BLaER1 treated with 17β-estradiol and CSF1 and Interleukin-3, amounts not matched to agents 10 nM and 100 nM (cell line): ENCODE data around the gene HSD17B3.
A peak's percentile ranks its signal among the peaks of the same experiment; 100 is the strongest.
"Not testable (repeated sequence)": the region's sequence is repeated elsewhere in the genome, so short reads cannot be mapped to it uniquely, and the experiment has no call there.

ENCODE experiments used
- H3K27ac ChIP-seq, 11 experiments: shearing (Covaris generic); formaldehyde crosslinking; 2 replicates each; pipeline ENCODE4 v1.8.1; 2022
- H3K27me3 ChIP-seq, 11 experiments: shearing (Covaris generic); formaldehyde crosslinking; 2 replicates each; pipeline ENCODE4 v1.8.1; 2022
- H3K36me3 ChIP-seq, 11 experiments: shearing (Covaris generic); formaldehyde crosslinking; 2 replicates each; pipeline ENCODE4 v1.8.1; 2022
- H3K4me1 ChIP-seq, 10 experiments: shearing (Covaris generic); formaldehyde crosslinking; 2 replicates each; pipeline ENCODE4 v1.8.1; 2022
- H3K4me2 ChIP-seq, 11 experiments: shearing (Covaris generic); formaldehyde crosslinking; 2 replicates each; pipeline ENCODE4 v1.8.1; 2022
- H3K4me3 ChIP-seq, 10 experiments: shearing (Covaris generic); formaldehyde crosslinking; 2 replicates each; pipeline ENCODE4 v1.8.1; 2022
- H3K9ac ChIP-seq, 11 experiments: shearing (Covaris generic); formaldehyde crosslinking; 2 replicates each; pipeline ENCODE4 v1.8.1; 2022
- H3K9me3 ChIP-seq, 11 experiments: shearing (Covaris generic); formaldehyde crosslinking; replicated peaks in 1 of 11; 2 replicates each; pipeline ENCODE4 v1.8.1; 2022
- H4K20me1 ChIP-seq, 11 experiments: shearing (Covaris generic); formaldehyde crosslinking; 2 replicates each; pipeline ENCODE4 v1.8.1; 2022
- Cebpa-rat ChIP-seq, 11 experiments: shearing (Covaris generic); IDR thresholded peaks; 2 replicates each; pipeline ENCODE4 v1.8.1; 2022

HSD17B3 gene

DNA sequence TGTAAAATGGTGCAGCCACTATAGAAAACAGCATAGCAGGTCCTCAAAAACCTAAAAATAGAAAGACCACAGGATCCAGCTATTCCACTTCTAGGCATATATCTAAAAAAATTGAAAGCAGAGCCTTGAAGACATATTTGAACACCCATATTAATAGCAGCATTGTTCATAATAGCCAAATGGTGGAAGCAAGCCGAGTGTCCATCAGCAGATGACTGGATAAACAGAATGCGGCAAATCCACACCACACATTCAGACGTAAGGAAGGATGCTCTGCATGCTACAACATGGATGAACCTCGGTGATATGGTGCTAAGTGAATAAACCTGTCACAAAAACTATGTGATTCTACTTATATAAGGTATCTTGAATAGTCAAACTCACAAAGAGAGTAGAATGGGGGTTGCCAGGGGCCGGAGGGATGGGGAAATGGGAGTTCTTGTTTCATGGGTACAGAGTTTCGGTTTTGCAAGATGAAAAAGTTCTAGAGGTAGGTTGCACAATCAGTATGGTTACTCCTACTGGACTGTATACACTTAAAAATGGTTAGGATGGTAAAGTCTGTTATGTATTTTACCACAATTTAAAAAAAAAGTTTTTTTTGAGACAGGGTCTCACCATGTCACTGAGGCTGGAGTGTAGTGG is 17.1 kb upstream of the HSD17B3 start:
- H3K4me2 ChIP-seq = no peak overlapping the region
- H3K4me3 ChIP-seq = no peak overlapping the region
- no peak overlapping the region for H3K27ac ChIP-seq
- peaks cover 0 to 8% (median 0%) of the 10 kb centered on the region in 10 experiments; a peak in 1 of 20 replicates for H3K4me1 ChIP-seq
- H3K9ac ChIP-seq = no peak overlapping the region
- H3K36me3 ChIP-seq = no peaks in the 10 kb centered on the region
- peaks cover 2 to 3% (median 2%) of the 10 kb centered on the region in 11 experiments; a peak in 20 of 22 replicates for H3K9me3 ChIP-seq
- peak in 1 of 11 experiments; percentile 12; a peak in 1 of 22 replicates for TF ChIP-seq Cebpa-rat (IDR thresholded peaks at IDR 0.05)
- H4K20me1 ChIP-seq = no peaks in the 10 kb centered on the region
- no peaks in the 10 kb centered on the region for H3K27me3 ChIP-seq

DNA sequence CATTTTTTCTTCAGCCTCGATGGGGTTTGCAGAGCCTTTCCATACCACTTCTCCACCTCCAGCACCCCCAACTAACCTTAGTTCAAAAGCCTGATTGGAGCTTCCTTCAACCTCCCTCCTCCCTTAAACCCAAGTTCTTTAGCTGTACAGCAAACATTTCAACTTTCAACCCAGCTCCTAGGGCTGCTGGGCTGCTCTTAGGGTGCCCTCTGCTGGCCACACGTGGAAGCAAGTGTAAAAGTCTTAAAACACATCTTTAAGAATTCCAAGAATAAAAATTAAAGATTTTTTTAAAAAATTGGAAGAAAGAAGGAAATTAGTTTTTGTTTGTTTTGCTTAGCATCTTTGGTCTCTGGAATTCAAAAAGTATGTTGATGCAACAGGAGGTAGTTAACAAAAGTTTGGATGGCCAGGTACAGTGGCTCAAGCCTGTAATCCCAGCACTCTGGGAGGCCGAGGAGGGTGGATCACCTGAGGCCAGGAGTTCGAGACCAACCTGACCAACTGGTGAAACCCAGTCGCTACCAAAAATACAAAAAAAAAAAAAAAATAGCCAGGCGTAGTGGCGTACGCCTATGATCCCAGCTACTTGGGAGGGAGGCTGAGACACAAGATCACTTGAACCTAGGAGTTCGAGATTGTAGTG is 15.5 kb upstream of the HSD17B3 start:
- H3K4me1 ChIP-seq = peaks cover 0 to 8% (median 0%) of the 10 kb centered on the region in 10 experiments; a peak in 1 of 20 replicates
- H3K4me3 ChIP-seq = no peak overlapping the region

GRCh38 chr9:96309850-96310249 is 7.9 kb upstream of the HSD17B3 start:
- Histone ChIP-seq H3K36me3 (0 out of 22 replicates have a peak, but pooled peaks cover 0 to 6% (median 0%) of the 10 kb centered on the region in 11 experiments), H3K9me3 (peaks cover 21 to 39% (median 30%) of the 10 kb centered on the region in 11 experiments), H3K4me1 (no peaks in the 10 kb centered on the region), H3K4me2 (no peak overlapping the region), H3K4me3 (no peak overlapping the region), H4K20me1 (no peaks in the 10 kb centered on the region), H3K27ac (no peak overlapping the region), H3K27me3 (no peaks in the 10 kb centered on the region), H3K9ac (no peak overlapping the region)
- no peak for TF ChIP-seq Cebpa-rat (IDR thresholded peaks at IDR 0.05)

More for the DNA sequence above, 15.5 kb upstream of the HSD17B3 start:
- H3K36me3 ChIP-seq = 0 out of 22 replicates have a peak, but pooled peaks cover 0 to 6% (median 0%) of the 10 kb centered on the region in 11 experiments
- no peak overlapping the region for H3K4me2 ChIP-seq
- no peak for TF ChIP-seq Cebpa-rat (IDR thresholded peaks at IDR 0.05)
- peaks cover 17 to 19% (median 18%) of the 10 kb centered on the region in 11 experiments for H3K9me3 ChIP-seq
- no peak overlapping the region for H3K27ac ChIP-seq
- no peak overlapping the region for H3K9ac ChIP-seq
- H4K20me1 ChIP-seq = no peaks in the 10 kb centered on the region
- no peaks in the 10 kb centered on the region for H3K27me3 ChIP-seq

GRCh38 chr9:96306958-96307357 is 5.0 kb upstream of the HSD17B3 start:
- H3K27ac ChIP-seq = not testable (repeated sequence)

DNA sequence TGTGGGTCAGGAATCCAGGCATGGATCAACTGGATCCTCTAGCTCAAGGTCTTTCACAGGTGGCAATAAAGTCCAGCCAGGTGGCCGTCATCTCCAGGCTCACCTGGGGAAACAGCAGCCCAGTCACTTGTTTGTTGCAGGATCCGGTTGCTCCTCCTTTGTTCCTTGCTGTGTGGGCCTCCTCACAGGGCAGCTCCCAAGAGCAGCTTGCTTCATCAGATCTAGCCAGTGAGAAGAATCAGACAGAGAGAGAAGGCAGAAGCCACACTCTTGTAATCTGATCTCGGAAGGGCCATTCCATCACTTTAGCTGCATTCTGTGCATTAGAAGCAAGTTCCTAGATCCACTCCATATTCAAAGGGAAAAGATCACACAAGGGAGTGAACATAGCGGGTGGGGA is 3.2 kb upstream of the HSD17B3 start:
- H3K4me1 ChIP-seq = no peaks in the 10 kb centered on the region
- no peak for TF ChIP-seq Cebpa-rat (IDR thresholded peaks at IDR 0.05)
- no peaks in the 10 kb centered on the region for H3K9me3 ChIP-seq

More at GRCh38 chr9:96306958-96307357, 5.0 kb upstream of the HSD17B3 start:
- not testable (repeated sequence) for H3K4me1 ChIP-seq, H3K27me3 ChIP-seq, H3K36me3 ChIP-seq, H3K4me2 ChIP-seq, H3K9ac ChIP-seq, H3K4me3 ChIP-seq, H4K20me1 ChIP-seq
- peaks cover 0 to 16% (median 8%) of the 10 kb centered on the region in 11 experiments; a peak in 12 of 22 replicates for H3K9me3 ChIP-seq

DNA sequence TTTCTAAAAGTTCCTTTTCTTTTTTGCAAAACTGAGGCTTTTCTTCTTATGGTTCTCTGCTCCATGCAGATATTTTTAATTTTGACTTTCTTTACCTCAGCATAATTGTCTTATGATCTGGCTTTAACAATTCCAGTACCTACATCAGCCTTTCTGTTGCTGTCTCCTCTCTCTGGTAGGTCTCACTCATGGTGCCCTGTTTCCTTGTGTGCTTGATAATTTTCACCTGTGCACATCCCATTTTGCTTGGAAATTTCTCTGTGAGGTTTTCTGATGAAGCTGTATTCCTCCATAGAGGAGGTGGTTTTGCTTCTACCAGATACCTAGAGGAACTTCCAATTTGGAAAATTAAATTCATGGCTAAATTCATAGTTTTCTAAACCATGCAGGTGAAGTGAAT is 2.3 kb upstream of the HSD17B3 start:
- Histone ChIP-seq H3K27me3 (no peaks in the 10 kb centered on the region), H3K9me3 (no peaks in the 10 kb centered on the region), H3K9ac (no peak overlapping the region), H3K27ac (no peak overlapping the region), H3K36me3 (no peaks in the 10 kb centered on the region), H4K20me1 (no peaks in the 10 kb centered on the region), H3K4me2 (no peak overlapping the region), H3K4me3 (no peak overlapping the region), H3K4me1 (no peaks in the 10 kb centered on the region)
- TF ChIP-seq Cebpa-rat (IDR thresholded peaks at IDR 0.05) = no peak

More for the DNA sequence above, 3.2 kb upstream of the HSD17B3 start:
- Histone ChIP-seq H3K9ac (no peak overlapping the region), H3K36me3 (no peaks in the 10 kb centered on the region), H3K4me3 (no peak overlapping the region), H4K20me1 (no peaks in the 10 kb centered on the region), H3K4me2 (no peak overlapping the region), H3K27ac (no peak overlapping the region), H3K27me3 (no peaks in the 10 kb centered on the region)

DNA sequence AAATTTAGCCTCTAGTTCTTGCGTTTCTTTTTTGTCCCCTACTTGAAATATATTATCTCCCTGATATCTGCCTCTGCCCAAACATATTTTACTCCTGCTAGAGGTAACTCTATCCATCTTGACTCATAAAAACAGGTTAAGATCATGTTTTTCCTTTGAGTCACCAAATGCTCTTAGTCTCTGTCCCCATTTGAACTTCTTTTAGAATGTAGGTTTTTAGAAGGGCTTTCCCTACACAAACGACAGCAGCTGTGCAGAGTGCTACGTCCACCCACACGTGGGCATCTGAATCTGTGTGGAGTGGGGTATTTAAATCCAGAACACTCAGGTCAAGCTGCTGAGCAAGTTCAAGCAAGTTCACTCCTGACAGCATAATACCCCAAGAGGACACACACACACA is 2.2 kb downstream of the HSD17B3 start:
- H3K9me3 ChIP-seq = peaks cover 0 to 8% (median 0%) of the 10 kb centered on the region in 11 experiments; a peak in 1 of 22 replicates
- H3K36me3 ChIP-seq = no peaks in the 10 kb centered on the region
- H3K9ac ChIP-seq = no peak overlapping the region
- no peaks in the 10 kb centered on the region for H4K20me1 ChIP-seq
- no peak for TF ChIP-seq Cebpa-rat (IDR thresholded peaks at IDR 0.05)
- no peak overlapping the region for H3K27ac ChIP-seq
- no peak overlapping the region for H3K4me3 ChIP-seq
- no peak overlapping the region for H3K4me2 ChIP-seq
- no peaks in the 10 kb centered on the region for H3K27me3 ChIP-seq
- no peaks in the 10 kb centered on the region for H3K4me1 ChIP-seq

- H3K9me3 ChIP-seq = peaks cover 0 to 8% (median 0%) of the 10 kb centered on the region in 11 experiments; a peak in 1 of 22 replicates
- H3K4me2 ChIP-seq = no peak overlapping the region
- no peaks in the 10 kb centered on the region for H3K27me3 ChIP-seq
- no peaks in the 10 kb centered on the region for H4K20me1 ChIP-seq
- no peaks in the 10 kb centered on the region for H3K4me1 ChIP-seq
- no peak overlapping the region for H3K9ac ChIP-seq
- H3K4me3 ChIP-seq = no peak overlapping the region
- no peaks in the 10 kb centered on the region for H3K36me3 ChIP-seq
- no peak for TF ChIP-seq Cebpa-rat (IDR thresholded peaks at IDR 0.05)
- no peak overlapping the region for H3K27ac ChIP-seq
Measured at GRCh38 chr9:96294159-96294545, 7.8 kb downstream of the HSD17B3 start.

DNA sequence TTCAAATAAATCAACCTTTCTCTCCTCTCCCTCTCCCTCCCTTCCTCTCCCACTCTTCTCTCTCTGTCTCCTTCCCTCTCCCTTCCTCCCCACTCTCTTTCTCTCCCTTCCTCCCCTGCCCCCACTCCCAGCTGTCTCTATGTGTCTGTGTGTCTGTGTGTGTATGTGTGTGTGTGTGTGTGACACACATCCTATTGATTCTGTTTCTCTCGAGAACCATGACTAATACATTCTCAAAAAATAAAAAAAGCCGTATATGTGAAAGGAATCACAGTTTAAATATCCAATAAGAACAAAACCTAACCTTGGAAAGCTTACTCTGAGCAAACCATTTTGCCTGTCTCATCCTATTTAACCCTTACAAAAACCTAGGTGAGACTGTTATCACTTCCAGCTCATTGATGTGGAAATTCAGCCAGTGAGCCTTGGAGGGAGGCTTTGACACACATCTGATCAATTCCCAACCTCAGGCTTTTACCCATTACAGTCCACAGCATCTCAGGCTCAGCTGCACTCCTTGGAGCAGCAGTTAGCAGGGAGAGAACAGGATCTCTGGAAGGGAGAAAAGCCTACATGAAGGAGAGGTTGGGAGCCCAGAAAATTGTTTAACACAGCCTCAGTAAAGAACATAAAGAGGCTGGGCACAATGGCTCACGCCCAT is 8.3 kb downstream of the HSD17B3 start:
- Histone ChIP-seq H3K9me3 (peaks cover 0 to 8% (median 0%) of the 10 kb centered on the region in 11 experiments; a peak in 1 of 22 replicates), H3K4me2 (no peak overlapping the region), H3K9ac (no peak overlapping the region), H3K4me1 (no peaks in the 10 kb centered on the region), H3K27ac (no peak overlapping the region), H3K4me3 (no peak overlapping the region), H4K20me1 (no peaks in the 10 kb centered on the region), H3K27me3 (no peaks in the 10 kb centered on the region), H3K36me3 (no peaks in the 10 kb centered on the region)
- TF ChIP-seq Cebpa-rat (IDR thresholded peaks at IDR 0.05) = no peak
